K562 (cell line): Measurements from ENCODE around the gene PACSIN3. TPM values are rescaled to one million over a fixed set of nuclear protein-coding genes. Genes with fewer than 3 reads are reported as not detected.

Experiments used
- ATAC-seq: fragments of 200-7000 bp; cut with Tn5 transposase; 3 replicates; pipeline ENCODE4 v1.9.1; 2020; ENCODE audit warnings: moderate library complexity
- BruUV-seq: library from RNA; stranded (reverse); fragments of 400-500 nt; replicated peaks from 2 replicates; lab custom pipeline; 2021; lab: Mats Ljungman, UMichigan
- CTCF ChIA-PET: fragments of 300-600 bp; formaldehyde crosslinking; extraction: SDS; loops from one replicate; lab custom pipeline; 2021; ENCODE audit warnings: low intra/inter-chr PET ratio; lab: Yijun Ruan, JAX
- POLR2A ChIA-PET: fragments of 300-600, 350-650 bp; sonication (Branson Sonifier 250); formaldehyde crosslinking; extraction: SDS; loops from one replicate; lab custom pipeline; 2021; ENCODE audit warnings: antibody characterized with exemption, inconsistent platforms; lab: Yijun Ruan, JAX
- DNase-seq, 4 experiments: peaks; one replicate each; pipeline versions ENCODE4 v3.0.0 to v3.0.0-alpha.2; 2011 to 2018; ENCODE audit warnings: low spot score in 3 of 4, mixed read lengths in 3 of 4; ENCODE audit errors: extremely low read depth in 1 of 4
- FAIRE-seq: peaks from 2 replicates; lab custom pipeline; 2011; peaks lifted over from hg19 to GRCh38; lab: Jason Lieb, UNC
- H2AFZ ChIP-seq: 2 replicates; pipeline ENCODE4 v1.6.0; 2011; ENCODE audit warnings: low read depth, low read length, control low read depth, inconsistent platforms
- H3K27ac ChIP-seq: fragments of 200-600 bp; 3 replicates; pipeline ENCODE4 v1.8.0; 2011; ENCODE audit warnings: low read depth, mild to moderate bottlenecking, control low read depth, inconsistent platforms, low read length, moderate library complexity, mixed read lengths; ENCODE audit errors: extremely low read depth
- H3K27me3 ChIP-seq, 2 experiments: fragments of 300-600 bp in 1 of 2; 2 replicates in 1 of 2; 3 replicates in 1 of 2; pipeline versions ENCODE4 v1.6.0 to v1.8.0; 2011; ENCODE audit warnings: inconsistent platforms in 2 of 2, low read length in 2 of 2, mild to moderate bottlenecking in 1 of 2, mixed read lengths in 1 of 2, moderate library complexity in 1 of 2; ENCODE audit not compliant: control insufficient read depth in 2 of 2, insufficient read depth in 2 of 2
- H3K36me3 ChIP-seq: fragments of 300-600 bp; 3 replicates; pipeline ENCODE4 v1.8.0; 2011; ENCODE audit warnings: mild to moderate bottlenecking, low read length, inconsistent platforms; ENCODE audit not compliant: control insufficient read depth, insufficient read depth
- H3K4me1 ChIP-seq, 2 experiments: fragments of 200-600 bp in 1 of 2; replicated peaks in 1 of 2; 2 replicates in 1 of 2; 3 replicates in 1 of 2; pipeline versions ENCODE4 v1.5.1 to v1.8.0; 2011; ENCODE audit warnings: inconsistent platforms in 2 of 2, low read length in 2 of 2, mild to moderate bottlenecking in 1 of 2, mixed read lengths in 1 of 2, moderate library complexity in 1 of 2; ENCODE audit not compliant: control insufficient read depth in 2 of 2, insufficient read depth in 2 of 2
- H3K4me2 ChIP-seq: 2 replicates; pipeline ENCODE4 v1.6.1; 2011; ENCODE audit warnings: low read length, control low read depth, inconsistent platforms, mixed read lengths; ENCODE audit not compliant: insufficient read depth
- H3K4me3 ChIP-seq: fragments of 200-600 bp; sonication (generic), shearing (Covaris generic); 2 replicates; pipeline ENCODE4 v1.5.1; 2016; ENCODE audit warnings: control low read depth, inconsistent platforms
- H3K79me2 ChIP-seq: fragments of 200-600 bp; 3 replicates; pipeline ENCODE4 v1.8.0; 2011; ENCODE audit warnings: low read length, inconsistent platforms; ENCODE audit not compliant: control insufficient read depth, insufficient read depth
- H3K9ac ChIP-seq, 2 experiments: 2 replicates each; pipeline versions ENCODE4 v1.6.0 to v1.6.1; 2011; ENCODE audit warnings: low read depth in 2 of 2, low read length in 2 of 2, control low read depth in 1 of 2, inconsistent platforms in 1 of 2, mild to moderate bottlenecking in 1 of 2, mixed read lengths in 1 of 2; ENCODE audit not compliant: insufficient read depth in 1 of 2
- H3K9me1 ChIP-seq: one replicate; pipeline ENCODE4 v1.6.0; 2011; ENCODE audit warnings: inconsistent platforms, mild to moderate bottlenecking, low read length, moderate library complexity; ENCODE audit not compliant: control insufficient read depth, insufficient read depth
- H3K9me3 ChIP-seq: replicated peaks from 2 replicates; pipeline ENCODE4 v1.5.1; 2011; ENCODE audit warnings: low read depth, low read length, inconsistent platforms; ENCODE audit not compliant: control insufficient read depth, insufficient read depth
- H4K20me1 ChIP-seq: replicated peaks from 2 replicates; pipeline ENCODE4 v1.6.1; 2011; ENCODE audit warnings: low read length, inconsistent platforms, mixed read lengths; ENCODE audit not compliant: control insufficient read depth, insufficient read depth
- HDAC2 ChIP-seq: fragments of 450-650 bp; IDR thresholded peaks from 2 replicates; pipeline ENCODE4 v1.6.1; 2016; ENCODE audit warnings: mild to moderate bottlenecking
- KLF16 ChIP-seq: IDR thresholded peaks from 2 replicates; pipeline ENCODE4 v1.6.1; 2016; ENCODE audit warnings: antibody characterized with exemption
- RB1 ChIP-seq: fragments of 450-650 bp; IDR thresholded peaks from 2 replicates; pipeline ENCODE4 v1.6.1; 2017; ENCODE audit warnings: low read depth, mild to moderate bottlenecking
- SMC3 ChIP-seq: conservative IDR thresholded peaks from 2 replicates; pipeline ENCODE4 v1.6.1; 2011; ENCODE audit warnings: low read depth, low read length, improper control_type of control experiment; ENCODE audit not compliant: insufficient read depth
- SP1 ChIP-seq: sonication (generic); formaldehyde crosslinking; IDR thresholded peaks from 2 replicates; pipeline ENCODE4 v1.8.1; 2022; ENCODE audit warnings: mild to moderate bottlenecking, missing genetic modification reagents
- TAF7 ChIP-seq: fragments of 450-650 bp; IDR thresholded peaks from 2 replicates; pipeline ENCODE4 v1.6.1; 2016; ENCODE audit warnings: missing genetic modification characterization, missing compliant biosample characterization
- TEAD1 ChIP-seq, 2 experiments: fragments of 450-650 bp in 1 of 2; sonication (generic) in 1 of 2; formaldehyde crosslinking; IDR thresholded peaks; 2 replicates each; pipeline versions ENCODE4 v1.4.0 to v1.8.0; 2020 to 2022; ENCODE audit warnings: mild to moderate bottlenecking in 2 of 2, missing genetic modification reagents in 1 of 2
- WGBS: fragments of 100-300 bp; shearing (Covaris generic); methylation state at CpG from one replicate; pipeline ENCODE4 v1.1.6; 2016; ENCODE audit warnings: low coverage, mixed read lengths; ENCODE audit not compliant: insufficient coverage; ENCODE audit errors: missing lambda C conversion rate; 5-methylcytosine and 5-hydroxymethylcytosine counted together
- in situ Hi-C: fragments of 300-500 bp; cut with MboI; formaldehyde crosslinking; loops from 4 replicates; pipeline ENCODE4 v1.15.0; 2018; ENCODE audit warnings: inconsistent platforms, mixed read lengths
- intact Hi-C: fragments of 100-400 bp; cut with micrococcal nuclease; formaldehyde crosslinking; loops from 2 replicates; pipeline ENCODE4 v1.14.2; 2022
- polyA plus RNA-seq, 8 experiments: library from polyadenylated mRNA; depleted of rRNA in 4 of 8; stranded (reverse) in 5 of 8; unstranded in 3 of 8; fragments of >200 nt; fragmentation: Nextera tagmentation in 2 of 8; fragmentation: Illumina TruSeq in 1 of 8; extraction: Ambion mirVana in 2 of 8; extraction: Trizol in 1 of 8; gene quantifications; 2 replicates each; pipeline versions ENCODE4 v1.2.1 to v1.2.3, GENCODE V29; 2011 to 2014; ENCODE audit warnings: inconsistent platforms in 1 of 8, missing spikeins in 1 of 8
- total RNA-seq, 7 experiments: library from RNA; depleted of rRNA in 6 of 7; stranded (reverse); fragments of >200 nt in 6 of 7; fragmentation: Illumina TruSeq in 2 of 7; extraction: Trizol in 2 of 7; gene quantifications; 2 replicates each; pipeline versions ENCODE4 v1.2.1 to v1.2.3, GENCODE V29; 2011 to 2021; ENCODE audit warnings: low replicate concordance in 1 of 7
- TF ChIP-seq, protein P1 (sequence below): fragments of 450-650 bp; conservative IDR thresholded peaks from 2 replicates; pipeline ENCODE4 v1.6.1; 2016; ENCODE audit warnings: missing genetic modification characterization, low read depth, mild to moderate bottlenecking, missing compliant biosample characterization, moderate library complexity
- TF ChIP-seq, protein P2 (sequence below), 2 experiments: fragments of 450-650 bp in 1 of 2; sonication (generic) in 1 of 2; formaldehyde crosslinking in 1 of 2; IDR thresholded peaks; 2 replicates each; pipeline versions ENCODE4 v1.7.1 to v1.9.0; 2016 to 2022; ENCODE audit warnings: inconsistent platforms in 1 of 2, mild to moderate bottlenecking in 1 of 2, missing genetic modification reagents in 1 of 2

Gene PACSIN3
- total and polyA plus RNA-seq, 9 of the 15 experiments (the other 6 are each of a cell fraction or from before 2014, with no cell fraction given) = 0.13 to 18.1 (median 7.1) TPM

DNA sequence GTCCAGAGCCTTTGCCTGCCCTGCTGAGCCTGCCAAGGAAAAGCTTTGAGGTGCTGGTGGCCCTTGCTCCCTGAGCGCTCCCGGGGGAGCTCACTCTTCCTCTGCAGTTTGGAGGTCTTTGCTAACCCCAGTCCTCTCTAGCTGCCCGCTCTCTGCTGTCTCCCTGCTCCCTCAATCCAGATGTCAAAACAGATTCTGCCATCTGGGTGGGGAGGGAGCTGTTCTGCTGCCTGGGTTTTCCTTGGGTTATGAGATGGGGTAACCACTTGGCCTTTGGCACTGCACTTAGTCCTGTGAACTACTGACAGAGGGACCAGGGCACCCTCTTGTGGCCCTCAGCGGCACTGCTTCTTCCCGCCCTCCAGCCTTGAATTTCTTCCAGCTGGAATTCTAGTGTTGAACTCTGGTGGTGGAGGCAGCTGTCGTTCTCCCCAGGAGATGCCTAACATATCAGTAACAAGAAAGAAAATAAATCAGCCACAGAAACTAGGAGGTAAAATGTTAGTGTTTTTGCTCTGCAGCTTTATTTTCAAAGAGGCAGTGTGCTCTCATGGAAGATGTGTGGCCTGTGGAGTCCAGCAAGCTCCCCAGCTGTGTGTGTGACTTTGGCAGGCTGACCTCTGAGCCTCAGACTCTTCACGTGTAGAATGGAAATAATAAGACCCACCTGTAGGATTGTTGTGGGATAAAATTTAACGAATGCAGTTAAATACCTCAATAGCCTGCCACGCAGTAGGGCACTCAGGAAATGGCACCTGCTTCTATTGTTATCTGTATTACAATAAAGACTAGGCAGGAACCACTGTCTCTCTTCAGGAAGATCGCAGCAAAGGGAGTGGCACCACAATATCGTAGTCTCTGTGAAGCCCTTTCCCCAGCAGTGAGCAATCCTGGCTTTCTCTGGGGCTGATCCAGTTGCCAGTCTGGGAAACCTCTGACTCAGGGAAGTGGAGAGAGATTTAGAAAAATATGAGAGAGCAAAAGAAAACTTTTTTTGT is 33.0 kb downstream of the PACSIN3 start:
- in situ Hi-C loops (no loop called here), intact Hi-C loops (loop anchor here (1.0 to 5.0 kb wide), 3 partner anchors 51 to 264 kb away; no protein-coding TSS in a partner anchor)
- CTCF ChIA-PET = interaction anchor here (0.5 to 3.5 kb wide), 3 partner anchors 24 to 263 kb away, joined by 3 to 35 read pairs (median 3); no protein-coding TSS in a partner anchor
- no peaks in the 10 kb centered on the region for H3K79me2 ChIP-seq
- H3K4me1 ChIP-seq = peaks cover 0 to 5% of the 10 kb centered on the region in 2 experiments; a peak in 2 of 5 replicates
- no peaks in the 10 kb centered on the region for H3K27me3 ChIP-seq
- no peak overlapping the region for H3K9ac ChIP-seq
- WGBS = 33% methylated on average over 11 of the region's 11 CpGs
- H3K4me2 ChIP-seq = no peak overlapping the region
- no peaks in the 10 kb centered on the region for H3K9me3 ChIP-seq
- no peaks in the 10 kb centered on the region for H3K36me3 ChIP-seq
- POLR2A ChIA-PET = interaction anchor here (0.6 to 2.0 kb wide), 8 partner anchors 8 to 673 kb away, joined by 3 to 9 read pairs (median 3); no protein-coding TSS in a partner anchor
- ATAC-seq (peak; percentile 90), DNase-seq (peak; percentile 77 to 82 (median 80)), FAIRE-seq (peak; percentile 94)
- peaks cover 14% of the 10 kb centered on the region; the same call in 1 of the 2 replicates for H4K20me1 ChIP-seq
- no peak overlapping the region for H3K27ac ChIP-seq
- no peak overlapping the region for H3K4me3 ChIP-seq
- no TSS peak for BruUV-seq
- H2AFZ ChIP-seq = no peak overlapping the region
- H3K9me1 ChIP-seq = no peaks in the 10 kb centered on the region
- TF ChIP-seq RB1 (peak; percentile 77; the same call in 1 of the 2 replicates), HDAC2 (no peak), KLF16 (0 out of 2 replicates have a peak, but pooled peaks have one; percentile 33), SP1 (0 out of 2 replicates have a peak, but pooled peaks have one; percentile 43), SMC3 (peak; percentile 98), TAF7 (tag) (no peak), TEAD1 (CRISPR knock-in tag; IDR thresholded peaks at IDR 0.05) (0 out of 4 replicates have a peak, but pooled peaks of 1 of the 2 experiments have one; percentile 49)
- TF ChIP-seq, protein P1, sequence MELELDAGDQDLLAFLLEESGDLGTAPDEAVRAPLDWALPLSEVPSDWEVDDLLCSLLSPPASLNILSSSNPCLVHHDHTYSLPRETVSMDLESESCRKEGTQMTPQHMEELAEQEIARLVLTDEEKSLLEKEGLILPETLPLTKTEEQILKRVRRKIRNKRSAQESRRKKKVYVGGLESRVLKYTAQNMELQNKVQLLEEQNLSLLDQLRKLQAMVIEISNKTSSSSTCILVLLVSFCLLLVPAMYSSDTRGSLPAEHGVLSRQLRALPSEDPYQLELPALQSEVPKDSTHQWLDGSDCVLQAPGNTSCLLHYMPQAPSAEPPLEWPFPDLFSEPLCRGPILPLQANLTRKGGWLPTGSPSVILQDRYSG (tag) = no peak
- TF ChIP-seq, protein P2, sequence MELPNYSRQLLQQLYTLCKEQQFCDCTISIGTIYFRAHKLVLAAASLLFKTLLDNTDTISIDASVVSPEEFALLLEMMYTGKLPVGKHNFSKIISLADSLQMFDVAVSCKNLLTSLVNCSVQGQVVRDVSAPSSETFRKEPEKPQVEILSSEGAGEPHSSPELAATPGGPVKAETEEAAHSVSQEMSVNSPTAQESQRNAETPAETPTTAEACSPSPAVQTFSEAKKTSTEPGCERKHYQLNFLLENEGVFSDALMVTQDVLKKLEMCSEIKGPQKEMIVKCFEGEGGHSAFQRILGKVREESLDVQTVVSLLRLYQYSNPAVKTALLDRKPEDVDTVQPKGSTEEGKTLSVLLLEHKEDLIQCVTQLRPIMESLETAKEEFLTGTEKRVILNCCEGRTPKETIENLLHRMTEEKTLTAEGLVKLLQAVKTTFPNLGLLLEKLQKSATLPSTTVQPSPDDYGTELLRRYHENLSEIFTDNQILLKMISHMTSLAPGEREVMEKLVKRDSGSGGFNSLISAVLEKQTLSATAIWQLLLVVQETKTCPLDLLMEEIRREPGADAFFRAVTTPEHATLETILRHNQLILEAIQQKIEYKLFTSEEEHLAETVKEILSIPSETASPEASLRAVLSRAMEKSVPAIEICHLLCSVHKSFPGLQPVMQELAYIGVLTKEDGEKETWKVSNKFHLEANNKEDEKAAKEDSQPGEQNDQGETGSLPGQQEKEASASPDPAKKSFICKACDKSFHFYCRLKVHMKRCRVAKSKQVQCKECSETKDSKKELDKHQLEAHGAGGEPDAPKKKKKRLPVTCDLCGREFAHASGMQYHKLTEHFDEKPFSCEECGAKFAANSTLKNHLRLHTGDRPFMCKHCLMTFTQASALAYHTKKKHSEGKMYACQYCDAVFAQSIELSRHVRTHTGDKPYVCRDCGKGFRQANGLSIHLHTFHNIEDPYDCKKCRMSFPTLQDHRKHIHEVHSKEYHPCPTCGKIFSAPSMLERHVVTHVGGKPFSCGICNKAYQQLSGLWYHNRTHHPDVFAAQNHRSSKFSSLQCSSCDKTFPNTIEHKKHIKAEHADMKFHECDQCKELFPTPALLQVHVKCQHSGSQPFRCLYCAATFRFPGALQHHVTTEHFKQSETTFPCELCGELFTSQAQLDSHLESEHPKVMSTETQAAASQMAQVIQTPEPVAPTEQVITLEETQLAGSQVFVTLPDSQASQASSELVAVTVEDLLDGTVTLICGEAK (IDR thresholded peaks at IDR 0.05) = no peak
- TF ChIP-seq, protein P2 (CRISPR knock-in tag; IDR thresholded peaks at IDR 0.05) = no peak
